K562 (cell line): ENCODE results near the gene TFRC. TPM values are rescaled to one million over a fixed set of nuclear protein-coding genes. Genes with fewer than 3 reads are reported as not detected.
"Not testable (repeated sequence)": the region's sequence is repeated elsewhere in the genome, so short reads cannot be mapped to it uniquely, and the experiment has no call there.

Source experiments
- ATAC-seq: fragments of 200-7000 bp; cut with Tn5 transposase; 3 replicates; pipeline ENCODE4 v1.9.1; 2020; ENCODE audit warnings: moderate library complexity
- BruUV-seq: library from RNA; stranded (reverse); fragments of 400-500 nt; replicated peaks from 2 replicates; lab custom pipeline; 2021; lab: Mats Ljungman, UMichigan
- CTCF ChIA-PET: fragments of 300-600 bp; formaldehyde crosslinking; extraction: SDS; loops from one replicate; lab custom pipeline; 2021; ENCODE audit warnings: low intra/inter-chr PET ratio; lab: Yijun Ruan, JAX
- POLR2A ChIA-PET: fragments of 300-600, 350-650 bp; sonication (Branson Sonifier 250); formaldehyde crosslinking; extraction: SDS; loops from one replicate; lab custom pipeline; 2021; ENCODE audit warnings: antibody characterized with exemption, inconsistent platforms; lab: Yijun Ruan, JAX
- DNase-seq, 4 experiments: peaks; one replicate each; pipeline versions ENCODE4 v3.0.0 to v3.0.0-alpha.2; 2011 to 2018; ENCODE audit warnings: low spot score in 3 of 4, mixed read lengths in 3 of 4; ENCODE audit errors: extremely low read depth in 1 of 4
- FAIRE-seq: peaks from 2 replicates; lab custom pipeline; 2011; peaks lifted over from hg19 to GRCh38; lab: Jason Lieb, UNC
- H2AFZ ChIP-seq: 2 replicates; pipeline ENCODE4 v1.6.0; 2011; ENCODE audit warnings: low read depth, low read length, control low read depth, inconsistent platforms
- H3K27ac ChIP-seq: fragments of 200-600 bp; 3 replicates; pipeline ENCODE4 v1.8.0; 2011; ENCODE audit warnings: low read depth, mild to moderate bottlenecking, control low read depth, inconsistent platforms, low read length, moderate library complexity, mixed read lengths; ENCODE audit errors: extremely low read depth
- H3K27me3 ChIP-seq, 2 experiments: fragments of 300-600 bp in 1 of 2; 2 replicates in 1 of 2; 3 replicates in 1 of 2; pipeline versions ENCODE4 v1.6.0 to v1.8.0; 2011; ENCODE audit warnings: inconsistent platforms in 2 of 2, low read length in 2 of 2, mild to moderate bottlenecking in 1 of 2, mixed read lengths in 1 of 2, moderate library complexity in 1 of 2; ENCODE audit not compliant: control insufficient read depth in 2 of 2, insufficient read depth in 2 of 2
- H3K36me3 ChIP-seq: fragments of 300-600 bp; 3 replicates; pipeline ENCODE4 v1.8.0; 2011; ENCODE audit warnings: mild to moderate bottlenecking, low read length, inconsistent platforms; ENCODE audit not compliant: control insufficient read depth, insufficient read depth
- H3K4me1 ChIP-seq, 2 experiments: fragments of 200-600 bp in 1 of 2; replicated peaks in 1 of 2; 2 replicates in 1 of 2; 3 replicates in 1 of 2; pipeline versions ENCODE4 v1.5.1 to v1.8.0; 2011; ENCODE audit warnings: inconsistent platforms in 2 of 2, low read length in 2 of 2, mild to moderate bottlenecking in 1 of 2, mixed read lengths in 1 of 2, moderate library complexity in 1 of 2; ENCODE audit not compliant: control insufficient read depth in 2 of 2, insufficient read depth in 2 of 2
- H3K4me2 ChIP-seq: 2 replicates; pipeline ENCODE4 v1.6.1; 2011; ENCODE audit warnings: low read length, control low read depth, inconsistent platforms, mixed read lengths; ENCODE audit not compliant: insufficient read depth
- H3K4me3 ChIP-seq: fragments of 200-600 bp; sonication (generic), shearing (Covaris generic); 2 replicates; pipeline ENCODE4 v1.5.1; 2016; ENCODE audit warnings: control low read depth, inconsistent platforms
- H3K79me2 ChIP-seq: fragments of 200-600 bp; 3 replicates; pipeline ENCODE4 v1.8.0; 2011; ENCODE audit warnings: low read length, inconsistent platforms; ENCODE audit not compliant: control insufficient read depth, insufficient read depth
- H3K9ac ChIP-seq, 2 experiments: 2 replicates each; pipeline versions ENCODE4 v1.6.0 to v1.6.1; 2011; ENCODE audit warnings: low read depth in 2 of 2, low read length in 2 of 2, control low read depth in 1 of 2, inconsistent platforms in 1 of 2, mild to moderate bottlenecking in 1 of 2, mixed read lengths in 1 of 2; ENCODE audit not compliant: insufficient read depth in 1 of 2
- H3K9me1 ChIP-seq: one replicate; pipeline ENCODE4 v1.6.0; 2011; ENCODE audit warnings: inconsistent platforms, mild to moderate bottlenecking, low read length, moderate library complexity; ENCODE audit not compliant: control insufficient read depth, insufficient read depth
- H3K9me3 ChIP-seq: replicated peaks from 2 replicates; pipeline ENCODE4 v1.5.1; 2011; ENCODE audit warnings: low read depth, low read length, inconsistent platforms; ENCODE audit not compliant: control insufficient read depth, insufficient read depth
- H4K20me1 ChIP-seq: replicated peaks from 2 replicates; pipeline ENCODE4 v1.6.1; 2011; ENCODE audit warnings: low read length, inconsistent platforms, mixed read lengths; ENCODE audit not compliant: control insufficient read depth, insufficient read depth
- BCOR ChIP-seq: fragments of 450-650 bp; IDR thresholded peaks from 2 replicates; pipeline ENCODE4 v1.6.1; 2016
- CREM ChIP-seq: IDR thresholded peaks from 2 replicates; pipeline ENCODE4 v1.6.1; 2014; ENCODE audit warnings: antibody characterized with exemption, low read depth
- E2F4 ChIP-seq: sonication (generic); formaldehyde crosslinking; IDR thresholded peaks from 2 replicates; pipeline ENCODE4 v1.8.0; 2022; ENCODE audit warnings: mild to moderate bottlenecking, low read depth, missing genetic modification reagents
- ELF2 ChIP-seq: fragments of 250-450 bp; sonication (Bioruptor Pico); IDR thresholded peaks from 2 replicates; pipeline ENCODE4 v1.5.0; 2021; ENCODE audit warnings: mild to moderate bottlenecking
- HMBOX1 ChIP-seq: sonication (generic); IDR thresholded peaks from 2 replicates; pipeline ENCODE4 v1.6.1; 2016
- HMGN3 ChIP-seq: IDR thresholded peaks from 2 replicates; pipeline ENCODE4 v1.6.1; 2011; ENCODE audit warnings: borderline replicate concordance, low read depth, mild to moderate bottlenecking, mixed read lengths, low read length; ENCODE audit not compliant: insufficient read length; ENCODE audit errors: extremely low read depth
- SAP30 ChIP-seq: fragments of 200-600 bp; sonication (generic); IDR thresholded peaks from 2 replicates; pipeline ENCODE4 v1.6.1; 2012; ENCODE audit warnings: borderline replicate concordance, low read depth, mild to moderate bottlenecking, moderate library complexity, low read length, control low read depth, inconsistent platforms; ENCODE audit not compliant: insufficient read depth, poor library complexity, severe bottlenecking
- SMARCA5 ChIP-seq: fragments of 450-650 bp; IDR thresholded peaks from 2 replicates; pipeline ENCODE4 v1.6.1; 2016
- WGBS: fragments of 100-300 bp; shearing (Covaris generic); methylation state at CpG from one replicate; pipeline ENCODE4 v1.1.6; 2016; ENCODE audit warnings: low coverage, mixed read lengths; ENCODE audit not compliant: insufficient coverage; ENCODE audit errors: missing lambda C conversion rate; 5-methylcytosine and 5-hydroxymethylcytosine counted together
- in situ Hi-C: fragments of 300-500 bp; cut with MboI; formaldehyde crosslinking; loops from 4 replicates; pipeline ENCODE4 v1.15.0; 2018; ENCODE audit warnings: inconsistent platforms, mixed read lengths
- intact Hi-C: fragments of 100-400 bp; cut with micrococcal nuclease; formaldehyde crosslinking; loops from 2 replicates; pipeline ENCODE4 v1.14.2; 2022
- polyA plus RNA-seq, 8 experiments: library from polyadenylated mRNA; depleted of rRNA in 4 of 8; stranded (reverse) in 5 of 8; unstranded in 3 of 8; fragments of >200 nt; fragmentation: Nextera tagmentation in 2 of 8; fragmentation: Illumina TruSeq in 1 of 8; extraction: Ambion mirVana in 2 of 8; extraction: Trizol in 1 of 8; gene quantifications; 2 replicates each; pipeline versions ENCODE4 v1.2.1 to v1.2.3, GENCODE V29; 2011 to 2014; ENCODE audit warnings: inconsistent platforms in 1 of 8, missing spikeins in 1 of 8
- total RNA-seq, 7 experiments: library from RNA; depleted of rRNA in 6 of 7; stranded (reverse); fragments of >200 nt in 6 of 7; fragmentation: Illumina TruSeq in 2 of 7; extraction: Trizol in 2 of 7; gene quantifications; 2 replicates each; pipeline versions ENCODE4 v1.2.1 to v1.2.3, GENCODE V29; 2011 to 2021; ENCODE audit warnings: low replicate concordance in 1 of 7
- TF ChIP-seq, protein P1 (sequence below): fragments of 250-450 bp; sonication (Bioruptor Pico); IDR thresholded peaks from 2 replicates; pipeline ENCODE4 v1.8.0; 2021; ENCODE audit warnings: moderate library complexity, mild to moderate bottlenecking, inconsistent platforms
- TF ChIP-seq, protein P2 (sequence below), 2 experiments: fragments of 450-650 bp; IDR thresholded peaks; 2 replicates each; pipeline ENCODE4 v1.6.1; 2016

Gene TFRC
- total and polyA plus RNA-seq, 9 of the 15 experiments (the other 6 are each of a cell fraction or from before 2014, with no cell fraction given): 149 to 679 (median 332) TPM

- no peak for TF ChIP-seq HMGN3
- no peak for TF ChIP-seq E2F4 (CRISPR knock-in tag)
- peak; percentile 20; the same call in 1 of the 2 replicates for TF ChIP-seq CREM
These were observed 672 bp downstream of the TFRC start (continued) for GRCh38 chr3:196081002-196081833.

GRCh38 chr3:196080101-196080846, 1.6 kb downstream of the TFRC start:
- intact Hi-C loops: loop anchor here (2.0 to 10.0 kb wide), 2 partner anchors 63 to 435 kb away; partner anchors contain the start of gene SMCO1
- H3K9me3 ChIP-seq, CTCF ChIA-PET, H3K27me3 ChIP-seq, H3K9me1 ChIP-seq, H2AFZ ChIP-seq, in situ Hi-C loops, FAIRE-seq: not testable (repeated sequence)
- POLR2A ChIA-PET: interaction anchor here (0.7 to 5.2 kb wide), 33 partner anchors 11 to 443 kb away, joined by 3 to 39 read pairs (median 7); partner anchors contain the start of gene DYNLT2B
- Histone ChIP-seq H3K27ac (peak overlapping the region; percentile 89), H4K20me1 (peaks cover 53% of the 10 kb centered on the region), H3K4me3 (peak overlapping the region; percentile 90), H3K36me3 (peaks cover 46% of the 10 kb centered on the region), H3K9ac (peak overlapping the region; percentile 89 to 100), H3K4me1 (peaks cover 9 to 21% of the 10 kb centered on the region in 2 experiments; a peak in 3 of 5 replicates), H3K79me2 (peaks cover 74% of the 10 kb centered on the region), H3K4me2 (peak overlapping the region; percentile 93)
- DNase-seq: peak in 1 of 4 experiments; percentile 60
- 0% methylated on average over 23 of the region's 23 CpGs for WGBS
- ATAC-seq: 0 out of 3 replicates have a peak, but pooled peaks have one; percentile 3
- BruUV-seq: TSS peak; percentile 56
- TF ChIP-seq, protein P1, sequence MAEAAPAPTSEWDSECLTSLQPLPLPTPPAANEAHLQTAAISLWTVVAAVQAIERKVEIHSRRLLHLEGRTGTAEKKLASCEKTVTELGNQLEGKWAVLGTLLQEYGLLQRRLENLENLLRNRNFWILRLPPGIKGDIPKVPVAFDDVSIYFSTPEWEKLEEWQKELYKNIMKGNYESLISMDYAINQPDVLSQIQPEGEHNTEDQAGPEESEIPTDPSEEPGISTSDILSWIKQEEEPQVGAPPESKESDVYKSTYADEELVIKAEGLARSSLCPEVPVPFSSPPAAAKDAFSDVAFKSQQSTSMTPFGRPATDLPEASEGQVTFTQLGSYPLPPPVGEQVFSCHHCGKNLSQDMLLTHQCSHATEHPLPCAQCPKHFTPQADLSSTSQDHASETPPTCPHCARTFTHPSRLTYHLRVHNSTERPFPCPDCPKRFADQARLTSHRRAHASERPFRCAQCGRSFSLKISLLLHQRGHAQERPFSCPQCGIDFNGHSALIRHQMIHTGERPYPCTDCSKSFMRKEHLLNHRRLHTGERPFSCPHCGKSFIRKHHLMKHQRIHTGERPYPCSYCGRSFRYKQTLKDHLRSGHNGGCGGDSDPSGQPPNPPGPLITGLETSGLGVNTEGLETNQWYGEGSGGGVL (CRISPR knock-in tag): 0 out of 2 replicates have a peak, but pooled peaks have one; percentile 29
- TF ChIP-seq, protein P2, sequence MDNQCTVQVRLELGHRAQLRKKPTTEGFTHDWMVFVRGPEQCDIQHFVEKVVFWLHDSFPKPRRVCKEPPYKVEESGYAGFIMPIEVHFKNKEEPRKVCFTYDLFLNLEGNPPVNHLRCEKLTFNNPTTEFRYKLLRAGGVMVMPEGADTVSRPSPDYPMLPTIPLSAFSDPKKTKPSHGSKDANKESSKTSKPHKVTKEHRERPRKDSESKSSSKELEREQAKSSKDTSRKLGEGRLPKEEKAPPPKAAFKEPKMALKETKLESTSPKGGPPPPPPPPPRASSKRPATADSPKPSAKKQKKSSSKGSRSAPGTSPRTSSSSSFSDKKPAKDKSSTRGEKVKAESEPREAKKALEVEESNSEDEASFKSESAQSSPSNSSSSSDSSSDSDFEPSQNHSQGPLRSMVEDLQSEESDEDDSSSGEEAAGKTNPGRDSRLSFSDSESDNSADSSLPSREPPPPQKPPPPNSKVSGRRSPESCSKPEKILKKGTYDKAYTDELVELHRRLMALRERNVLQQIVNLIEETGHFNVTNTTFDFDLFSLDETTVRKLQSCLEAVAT (IDR thresholded peaks at IDR 0.05): peak; percentile 81 to 92; a peak in 3 of 4 replicates
- TF ChIP-seq SAP30 (peak; percentile 38), HMBOX1 (0 out of 2 replicates have a peak, but pooled peaks have one; percentile 25), ELF2 (CRISPR knock-in tag) (0 out of 2 replicates have a peak, but pooled peaks have one; percentile 25), BCOR (peak; percentile 60), SMARCA5 (0 out of 2 replicates have a peak, but pooled peaks have one; percentile 32)
